ENCODE results near the gene GDPD4. TPM values are rescaled to one million over a fixed set of nuclear protein-coding genes. Genes with fewer than 3 reads are reported as not detected.

Gene GDPD4
- total RNA-seq, 1 experiment from 2014 or later: not detected

- Histone ChIP-seq H3K36me3 (ENCODE audit: insufficient read depth, low read length, poor library complexity, severe bottlenecking) (no peaks in the 10 kb centered on the region), H3K9me3 (ENCODE audit: low read depth, low read length, poor library complexity, severe bottlenecking) (no peaks in the 10 kb centered on the region), H3K27me3 (replicated peaks; ENCODE audit: insufficient read depth, low read depth, low read length, poor library complexity) (peaks cover 4% of the 10 kb centered on the region), H3K27ac (ENCODE audit: low read depth, low read length, poor library complexity, severe bottlenecking) (no peak overlapping the region), H3K4me3 (ENCODE audit: low read depth, low read length, poor library complexity, severe bottlenecking) (no peak overlapping the region), H3K4me1 (ENCODE audit: insufficient read depth, low read length, poor library complexity, severe bottlenecking) (no peaks in the 10 kb centered on the region)
- no peak for DNase-seq (ENCODE audit: low spot score)
- no TSS peak for BruUV-seq (replicated peaks)
- intact Hi-C loops (cut with micrococcal nuclease; ENCODE audit: unreplicated experiment): no loop called here
- no peak for TF ChIP-seq CTCF (conservative IDR thresholded peaks at IDR 0.05; ENCODE audit: low read depth, low read length)
- TF ChIP-seq EZH2 (IDR thresholded peaks at IDR 0.05; ENCODE audit: borderline replicate concordance, low read depth, low read length, poor library complexity, severe bottlenecking): no peak
- CTCF ChIA-PET: interaction anchor here (0.6 kb wide), 1 partner anchor 17 kb away, joined by 3 read pairs; no protein-coding TSS in a partner anchor
- POLR2A ChIA-PET (ENCODE audit: low non-redundant PET): no interaction called here
These were observed 89.0 kb downstream of the GDPD4 start for GRCh38 chr11:77212314-77213007.

GRCh38 chr11:77211594-77212251, 89.8 kb downstream of the GDPD4 start:
- H3K9me3 ChIP-seq (ENCODE audit: low read depth, low read length, poor library complexity, severe bottlenecking): no peaks in the 10 kb centered on the region
- TF ChIP-seq EZH2 (IDR thresholded peaks at IDR 0.05; ENCODE audit: borderline replicate concordance, low read depth, low read length, poor library complexity, severe bottlenecking): no peak
- no peak for TF ChIP-seq CTCF (conservative IDR thresholded peaks at IDR 0.05; ENCODE audit: low read depth, low read length)
- BruUV-seq (replicated peaks): no TSS peak
- CTCF ChIA-PET: interaction anchor here (0.6 kb wide), 1 partner anchor 16 kb away, joined by 3 read pairs; no protein-coding TSS in a partner anchor
- H3K4me3 ChIP-seq (ENCODE audit: low read depth, low read length, poor library complexity, severe bottlenecking): no peak overlapping the region
- H3K27me3 ChIP-seq (replicated peaks; ENCODE audit: insufficient read depth, low read depth, low read length, poor library complexity): no peaks in the 10 kb centered on the region
- no peak for DNase-seq (ENCODE audit: low spot score)
- POLR2A ChIA-PET (ENCODE audit: low non-redundant PET): no interaction called here
- no peaks in the 10 kb centered on the region for H3K4me1 ChIP-seq (ENCODE audit: insufficient read depth, low read length, poor library complexity, severe bottlenecking)
- intact Hi-C loops (cut with micrococcal nuclease; ENCODE audit: unreplicated experiment): no loop called here
- no peak overlapping the region for H3K27ac ChIP-seq (ENCODE audit: low read depth, low read length, poor library complexity, severe bottlenecking)
- H3K36me3 ChIP-seq (ENCODE audit: insufficient read depth, low read length, poor library complexity, severe bottlenecking): no peaks in the 10 kb centered on the region

DNA sequence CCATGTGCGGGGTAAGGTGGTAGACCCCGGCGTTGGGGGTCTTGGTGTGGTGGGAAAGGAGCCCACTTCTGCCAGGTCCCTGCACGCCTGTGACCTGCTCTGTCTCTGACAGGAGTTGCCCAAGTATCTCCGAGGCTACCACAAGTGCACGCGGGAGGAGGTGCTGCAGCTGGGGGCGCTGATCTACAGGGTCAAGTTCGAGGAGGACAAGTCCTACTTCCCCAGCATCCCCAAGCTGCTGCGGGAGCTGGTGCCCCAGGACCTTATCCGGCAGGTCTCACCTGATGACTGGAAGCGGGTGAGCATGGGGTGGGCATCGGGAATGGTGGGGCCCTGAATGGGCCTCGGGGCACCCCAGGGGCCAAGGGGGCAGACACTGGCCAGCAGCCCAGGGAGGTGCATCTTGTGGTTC, 90.4 kb downstream of the GDPD4 start:
- H3K9me3 ChIP-seq (ENCODE audit: low read depth, low read length, poor library complexity, severe bottlenecking): no peaks in the 10 kb centered on the region
- no peaks in the 10 kb centered on the region for H3K27me3 ChIP-seq (replicated peaks; ENCODE audit: insufficient read depth, low read depth, low read length, poor library complexity)
- no peak for TF ChIP-seq CTCF (conservative IDR thresholded peaks at IDR 0.05; ENCODE audit: low read depth, low read length)
- TF ChIP-seq EZH2 (IDR thresholded peaks at IDR 0.05; ENCODE audit: borderline replicate concordance, low read depth, low read length, poor library complexity, severe bottlenecking): no peak
- no peak for DNase-seq (ENCODE audit: low spot score)
- no peak overlapping the region for H3K4me3 ChIP-seq (ENCODE audit: low read depth, low read length, poor library complexity, severe bottlenecking)
- H3K4me1 ChIP-seq (ENCODE audit: insufficient read depth, low read length, poor library complexity, severe bottlenecking): no peaks in the 10 kb centered on the region
- intact Hi-C loops (cut with micrococcal nuclease; ENCODE audit: unreplicated experiment): no loop called here
- POLR2A ChIA-PET (ENCODE audit: low non-redundant PET): no interaction called here
- no TSS peak for BruUV-seq (replicated peaks)
- CTCF ChIA-PET: no interaction called here
- no peak overlapping the region for H3K27ac ChIP-seq (ENCODE audit: low read depth, low read length, poor library complexity, severe bottlenecking)
- no peaks in the 10 kb centered on the region for H3K36me3 ChIP-seq (ENCODE audit: insufficient read depth, low read length, poor library complexity, severe bottlenecking)
